ENCODE results near the gene CCSAP. TPM values are rescaled to one million over a fixed set of nuclear protein-coding genes. Genes with fewer than 3 reads are reported as not detected.

CCSAP gene
- polyA plus RNA-seq, 3 donors = 5.2 to 12.2 (median 6.7) TPM

DNA sequence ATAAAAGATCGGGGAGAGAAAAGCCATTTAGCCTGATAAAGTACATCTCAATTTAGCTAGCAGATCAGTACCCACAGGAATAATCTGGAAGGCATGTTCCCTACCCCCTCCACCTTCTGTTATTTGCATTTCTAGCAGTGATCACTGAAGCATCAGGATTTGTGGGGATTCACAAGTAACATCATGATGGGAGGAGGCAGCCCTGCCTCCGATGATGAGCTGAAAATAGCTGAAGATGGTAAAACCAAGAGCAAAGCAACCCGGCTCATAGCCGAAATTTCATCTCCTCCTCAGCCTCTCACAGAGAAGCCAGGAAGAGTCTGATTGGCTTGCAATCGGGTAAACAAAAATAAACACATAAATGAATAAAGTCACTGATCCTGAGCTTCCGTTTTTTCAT, 2.4 kb downstream of the CCSAP start:
- H3K27me3 ChIP-seq (ENCODE audit: control insufficient read depth in 2 of 2, insufficient read depth in 2 of 2, low read length in 2 of 2) = no peaks in the 10 kb centered on the region
- H3K27ac ChIP-seq (ENCODE audit: low read depth in 1 of 2, low read length in 2 of 2) = no peak overlapping the region
- H3K79me2 ChIP-seq (ENCODE audit: insufficient read depth, low read length) = peaks cover 66% of the 10 kb centered on the region
- peaks cover 30% of the 10 kb centered on the region for H4K20me1 ChIP-seq (ENCODE audit: insufficient read depth, low read length)
- peaks cover 38 to 56% of the 10 kb centered on the region in 2 donors for H3K4me1 ChIP-seq (ENCODE audit: control insufficient read depth in 1 of 2, insufficient read depth in 2 of 2, low read length in 2 of 2)
- H3K4me2 ChIP-seq (replicated peaks; ENCODE audit: extremely low read depth, low read length, poor library complexity, severe bottlenecking) = peak overlapping the region; percentile 93
- H3K9me3 ChIP-seq (replicated peaks in 1 of 2; ENCODE audit: control insufficient read depth in 1 of 2, insufficient read depth in 1 of 2, low read length in 2 of 2) = no peaks in the 10 kb centered on the region
- peaks cover 2% of the 10 kb centered on the region in 2 donors for H3K36me3 ChIP-seq (replicated peaks in 1 of 2; ENCODE audit: control insufficient read depth in 1 of 2, insufficient read depth in 2 of 2, low read length in 2 of 2)
- TF ChIP-seq, protein P1, sequence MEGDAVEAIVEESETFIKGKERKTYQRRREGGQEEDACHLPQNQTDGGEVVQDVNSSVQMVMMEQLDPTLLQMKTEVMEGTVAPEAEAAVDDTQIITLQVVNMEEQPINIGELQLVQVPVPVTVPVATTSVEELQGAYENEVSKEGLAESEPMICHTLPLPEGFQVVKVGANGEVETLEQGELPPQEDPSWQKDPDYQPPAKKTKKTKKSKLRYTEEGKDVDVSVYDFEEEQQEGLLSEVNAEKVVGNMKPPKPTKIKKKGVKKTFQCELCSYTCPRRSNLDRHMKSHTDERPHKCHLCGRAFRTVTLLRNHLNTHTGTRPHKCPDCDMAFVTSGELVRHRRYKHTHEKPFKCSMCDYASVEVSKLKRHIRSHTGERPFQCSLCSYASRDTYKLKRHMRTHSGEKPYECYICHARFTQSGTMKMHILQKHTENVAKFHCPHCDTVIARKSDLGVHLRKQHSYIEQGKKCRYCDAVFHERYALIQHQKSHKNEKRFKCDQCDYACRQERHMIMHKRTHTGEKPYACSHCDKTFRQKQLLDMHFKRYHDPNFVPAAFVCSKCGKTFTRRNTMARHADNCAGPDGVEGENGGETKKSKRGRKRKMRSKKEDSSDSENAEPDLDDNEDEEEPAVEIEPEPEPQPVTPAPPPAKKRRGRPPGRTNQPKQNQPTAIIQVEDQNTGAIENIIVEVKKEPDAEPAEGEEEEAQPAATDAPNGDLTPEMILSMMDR (IDR thresholded peaks at IDR 0.05) = no peak
- no peak overlapping the region for H2AFZ ChIP-seq (ENCODE audit: insufficient read depth, low read depth, low read length, poor library complexity, severe bottlenecking)
- WGBS (ENCODE audit: insufficient coverage) = 88% methylated on average over 3 of the region's 6 CpGs
- Mint-ChIP-seq H3K9me3 (peaks cover 0 to 6% (median 4%) of the 10 kb centered on the region in 7 donors), H3K4me3 (peak overlapping the region; percentile 91 to 93), H3K27ac (peak overlapping the region in 4 of 7 donors; percentile 69 to 94 (median 84)), H3K36me3 (peaks cover 5 to 11% of the 10 kb centered on the region in 2 donors), H3K27me3 (ENCODE audit: low read depth in 3 of 3) (peaks cover 0 to 3% (median 2%) of the 10 kb centered on the region in 3 donors), H3K4me1 (peaks cover 57% of the 10 kb centered on the region)
- H3K4me3 ChIP-seq (replicated peaks in 1 of 3; ENCODE audit: low read depth in 2 of 3, low read length in 3 of 3) = peak overlapping the region in 1 of 3 experiments; percentile 84
- intact Hi-C loops (cut with micrococcal nuclease) = loop anchor here (5.0 kb wide), 2 partner anchors 68 to 73 kb away; partner anchors contain the start of gene RAB4A (in 1 of the 2)
- H3K9ac ChIP-seq (ENCODE audit: insufficient read depth, low read length, poor library complexity, severe bottlenecking) = no peak overlapping the region
- no peak for DNase-seq

DNA sequence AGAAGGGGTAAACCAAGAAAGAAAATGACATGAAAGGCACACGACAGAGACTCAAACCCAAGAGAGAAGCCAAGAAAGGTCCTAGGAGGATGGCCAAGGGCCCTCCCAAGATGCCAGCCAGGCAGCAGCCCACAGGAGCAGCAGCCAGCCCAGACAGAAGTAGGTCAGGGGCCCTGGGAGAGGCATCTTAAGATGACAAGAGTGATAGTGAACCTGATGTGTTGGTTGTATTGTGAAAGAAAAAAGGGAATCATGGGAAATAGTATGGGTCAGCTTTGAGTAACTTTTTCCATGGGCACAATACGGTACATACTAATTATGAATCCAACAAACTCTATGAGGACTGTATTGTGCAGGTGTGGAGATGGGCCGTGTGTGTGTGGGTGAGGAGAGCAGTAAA, 3.3 kb downstream of the CCSAP start:
- Histone ChIP-seq H3K36me3 (replicated peaks in 1 of 2; ENCODE audit: control insufficient read depth in 1 of 2, insufficient read depth in 2 of 2, low read length in 2 of 2) (peaks cover 6 to 11% of the 10 kb centered on the region in 2 donors), H3K27ac (ENCODE audit: low read depth in 1 of 2, low read length in 2 of 2) (peak overlapping the region in 1 of 2 donors; percentile 17), H2AFZ (ENCODE audit: insufficient read depth, low read depth, low read length, poor library complexity, severe bottlenecking) (no peak overlapping the region), H3K4me3 (replicated peaks in 1 of 3; ENCODE audit: low read depth in 2 of 3, low read length in 3 of 3) (peak overlapping the region in 1 of 3 experiments; percentile 11), H3K4me1 (ENCODE audit: control insufficient read depth in 1 of 2, insufficient read depth in 2 of 2, low read length in 2 of 2) (peaks cover 38 to 56% of the 10 kb centered on the region in 2 donors), H3K4me2 (replicated peaks; ENCODE audit: extremely low read depth, low read length, poor library complexity, severe bottlenecking) (no peak overlapping the region), H3K79me2 (ENCODE audit: insufficient read depth, low read length) (peaks cover 76% of the 10 kb centered on the region), H3K9ac (ENCODE audit: insufficient read depth, low read length, poor library complexity, severe bottlenecking) (no peak overlapping the region), H4K20me1 (ENCODE audit: insufficient read depth, low read length) (peaks cover 39% of the 10 kb centered on the region), H3K9me3 (replicated peaks in 1 of 2; ENCODE audit: control insufficient read depth in 1 of 2, insufficient read depth in 1 of 2, low read length in 2 of 2) (peaks cover 0 to 3% of the 10 kb centered on the region in 2 donors), H3K27me3 (ENCODE audit: control insufficient read depth in 2 of 2, insufficient read depth in 2 of 2, low read length in 2 of 2) (no peaks in the 10 kb centered on the region)
- peaks cover 57% of the 10 kb centered on the region for H3K4me1 Mint-ChIP-seq
- 92% methylated on average over 1 of the region's 3 CpGs for WGBS (ENCODE audit: insufficient coverage)
- peaks cover 14 to 21% of the 10 kb centered on the region in 2 donors for H3K36me3 Mint-ChIP-seq
- peak overlapping the region; percentile 8 to 54 for H3K4me3 Mint-ChIP-seq
- intact Hi-C loops (cut with micrococcal nuclease) = no loop called here
- H3K9me3 Mint-ChIP-seq = peaks cover 0 to 4% (median 2%) of the 10 kb centered on the region in 7 donors
- DNase-seq = no peak
- TF ChIP-seq, protein P1 (IDR thresholded peaks at IDR 0.05) = no peak
- no peaks in the 10 kb centered on the region for H3K27me3 Mint-ChIP-seq (ENCODE audit: low read depth in 3 of 3)
- H3K27ac Mint-ChIP-seq = peak overlapping the region in 3 of 7 donors; percentile 10 to 36 (median 22)
